Mucosa of descending colon (tissue), 3 donors: ENCODE measurements around the gene EFNA5. TPM values are rescaled to one million over a fixed set of nuclear protein-coding genes. Genes with fewer than 3 reads are reported as not detected.
"Not testable (repeated sequence)": the region's sequence is repeated elsewhere in the genome, so short reads cannot be mapped to it uniquely, and the experiment has no call there.

ENCODE experiments used
- ATAC-seq: fragments of 200-7000 bp; cut with Tn5 transposase; one replicate; pipeline ENCODE4 v1.9.1; 2020; ENCODE audit warnings: mild to moderate bottlenecking, moderate library complexity
- DNase-seq, 3 donors: peaks; one replicate each; pipeline ENCODE4 v3.0.0-alpha.2; 2020
- H3K36me3 ChIP-seq: fragments of 200-600 bp; one replicate; pipeline ENCODE4 v1.8.0; 2021; ENCODE audit warnings: low read depth, mild to moderate bottlenecking
- H3K4me1 ChIP-seq: fragments of 200-600 bp; one replicate; pipeline ENCODE4 v1.8.0; 2021; ENCODE audit warnings: low read depth, mild to moderate bottlenecking
- H3K4me3 ChIP-seq: fragments of 200-600 bp; one replicate; pipeline ENCODE4 v1.8.0; 2021; ENCODE audit warnings: mild to moderate bottlenecking
- H3K9me3 ChIP-seq: fragments of 200-600 bp; one replicate; pipeline ENCODE4 v1.8.0; 2021; ENCODE audit warnings: mild to moderate bottlenecking
- intact Hi-C, 2 donors: fragments of 100-400 bp; cut with DNase I in 1 of 2; cut with micrococcal nuclease in 1 of 2; formaldehyde crosslinking; loops; one replicate each; pipeline versions ENCODE4 v1.11.0 to v1.11.1; 2022; cut with DNase I, micrococcal nuclease
- total RNA-seq, 3 donors: library from RNA; stranded (reverse); fragmentation: NEBNext Ultra II Directional in 2 of 3; extraction: Animal tissue kit (Norgen Biotek cat#: 25700) in 2 of 3; gene quantifications; one replicate each; pipeline versions ENCODE4 v1.2.1 to v1.2.4, GENCODE V29; 2021 to 2023
- TF ChIP-seq, protein P1 (sequence below): fragments of 200-600 bp; IDR thresholded peaks from one replicate; pipeline ENCODE4 v1.8.0; 2022; ENCODE audit warnings: antibody characterized with exemption, mild to moderate bottlenecking
- donor health status: DM: no; HTN: no; CAD: no; lungs with moderate emphysema.
- donor health status: DM: no; HTN: no; CAD: no.
- donor health status: DM: no; HTN: yes; CAD: no.

Gene EFNA5
- total RNA-seq, 3 donors from 2014 or later: 12.7 to 14.4 (median 14.3) TPM

DNA sequence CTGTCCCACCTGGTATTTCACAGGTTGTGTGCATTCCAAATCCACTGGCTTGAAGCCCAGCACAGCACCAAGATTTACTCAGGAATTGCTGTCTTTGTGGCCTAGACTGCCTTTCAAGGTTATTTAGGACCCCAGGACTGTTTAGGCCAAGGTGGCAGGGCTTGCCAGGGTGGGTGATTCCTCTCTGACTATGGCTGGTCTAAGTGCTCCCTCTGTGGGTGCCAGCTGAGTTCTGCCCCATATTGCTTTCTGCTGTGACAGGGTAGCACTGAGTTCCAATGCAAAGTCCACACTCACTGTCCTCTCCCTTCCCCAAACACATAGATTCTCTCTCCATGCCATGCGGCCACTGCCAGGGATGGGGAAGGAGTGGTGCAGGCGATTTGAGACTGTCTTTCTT, 318.2 kb downstream of the EFNA5 start:
- intact Hi-C loops: no loop called here
- Histone ChIP-seq H3K4me1 (no peaks in the 10 kb centered on the region), H3K9me3 (no peaks in the 10 kb centered on the region), H3K36me3 (no peaks in the 10 kb centered on the region), H3K4me3 (no peak overlapping the region)
- ATAC-seq (no peak), DNase-seq (no peak)
- TF ChIP-seq, protein P1, sequence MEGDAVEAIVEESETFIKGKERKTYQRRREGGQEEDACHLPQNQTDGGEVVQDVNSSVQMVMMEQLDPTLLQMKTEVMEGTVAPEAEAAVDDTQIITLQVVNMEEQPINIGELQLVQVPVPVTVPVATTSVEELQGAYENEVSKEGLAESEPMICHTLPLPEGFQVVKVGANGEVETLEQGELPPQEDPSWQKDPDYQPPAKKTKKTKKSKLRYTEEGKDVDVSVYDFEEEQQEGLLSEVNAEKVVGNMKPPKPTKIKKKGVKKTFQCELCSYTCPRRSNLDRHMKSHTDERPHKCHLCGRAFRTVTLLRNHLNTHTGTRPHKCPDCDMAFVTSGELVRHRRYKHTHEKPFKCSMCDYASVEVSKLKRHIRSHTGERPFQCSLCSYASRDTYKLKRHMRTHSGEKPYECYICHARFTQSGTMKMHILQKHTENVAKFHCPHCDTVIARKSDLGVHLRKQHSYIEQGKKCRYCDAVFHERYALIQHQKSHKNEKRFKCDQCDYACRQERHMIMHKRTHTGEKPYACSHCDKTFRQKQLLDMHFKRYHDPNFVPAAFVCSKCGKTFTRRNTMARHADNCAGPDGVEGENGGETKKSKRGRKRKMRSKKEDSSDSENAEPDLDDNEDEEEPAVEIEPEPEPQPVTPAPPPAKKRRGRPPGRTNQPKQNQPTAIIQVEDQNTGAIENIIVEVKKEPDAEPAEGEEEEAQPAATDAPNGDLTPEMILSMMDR: no peak

DNA sequence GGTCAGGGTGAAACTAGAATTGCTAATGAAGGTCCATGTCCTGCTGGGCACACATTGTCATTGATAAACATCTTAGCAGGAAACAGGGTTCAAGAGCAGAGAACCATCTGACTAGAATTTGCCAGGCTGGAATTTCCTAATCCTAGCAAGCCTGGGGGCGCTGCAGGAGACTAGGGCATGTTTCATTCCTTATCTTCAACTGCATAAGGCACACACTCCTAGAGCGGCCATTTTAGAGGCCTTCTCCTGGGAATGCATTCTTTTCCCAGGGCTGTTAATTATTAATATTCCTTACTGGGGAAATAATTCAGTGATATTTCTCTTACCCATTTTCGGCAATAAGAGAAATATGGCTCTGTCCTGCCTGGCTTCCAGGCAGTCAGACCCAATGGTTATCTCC, 324.2 kb downstream of the EFNA5 start:
- ATAC-seq, H3K4me1 ChIP-seq, intact Hi-C loops, H3K4me3 ChIP-seq, DNase-seq, H3K9me3 ChIP-seq, H3K36me3 ChIP-seq: not testable (repeated sequence)

DNA sequence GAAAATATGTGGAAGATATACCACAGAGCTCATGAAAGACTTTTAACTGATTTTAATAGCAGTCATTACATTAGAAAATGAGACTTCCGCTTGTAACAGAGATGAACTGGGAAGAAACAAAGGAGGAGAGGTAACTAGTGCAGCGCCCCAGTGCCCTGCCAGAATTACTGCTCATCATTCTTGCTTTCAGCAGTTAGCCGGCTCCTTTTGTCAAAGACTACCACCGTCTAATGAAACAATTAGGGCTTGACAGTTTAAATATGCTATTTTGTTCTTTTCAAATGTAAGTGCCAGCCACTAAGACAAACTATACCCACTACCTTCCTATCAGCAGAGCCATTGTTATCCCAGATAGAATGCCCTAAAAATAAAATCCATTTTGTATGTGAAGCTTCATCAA, 328.4 kb downstream of the EFNA5 start:
- H3K4me3 ChIP-seq: no peak overlapping the region
- peaks cover 7% of the 10 kb centered on the region for H3K9me3 ChIP-seq
- DNase-seq (no peak), ATAC-seq (no peak)
- no peaks in the 10 kb centered on the region for H3K36me3 ChIP-seq
- no peaks in the 10 kb centered on the region for H3K4me1 ChIP-seq
- TF ChIP-seq, protein P1: no peak
- intact Hi-C loops: no loop called here

DNA sequence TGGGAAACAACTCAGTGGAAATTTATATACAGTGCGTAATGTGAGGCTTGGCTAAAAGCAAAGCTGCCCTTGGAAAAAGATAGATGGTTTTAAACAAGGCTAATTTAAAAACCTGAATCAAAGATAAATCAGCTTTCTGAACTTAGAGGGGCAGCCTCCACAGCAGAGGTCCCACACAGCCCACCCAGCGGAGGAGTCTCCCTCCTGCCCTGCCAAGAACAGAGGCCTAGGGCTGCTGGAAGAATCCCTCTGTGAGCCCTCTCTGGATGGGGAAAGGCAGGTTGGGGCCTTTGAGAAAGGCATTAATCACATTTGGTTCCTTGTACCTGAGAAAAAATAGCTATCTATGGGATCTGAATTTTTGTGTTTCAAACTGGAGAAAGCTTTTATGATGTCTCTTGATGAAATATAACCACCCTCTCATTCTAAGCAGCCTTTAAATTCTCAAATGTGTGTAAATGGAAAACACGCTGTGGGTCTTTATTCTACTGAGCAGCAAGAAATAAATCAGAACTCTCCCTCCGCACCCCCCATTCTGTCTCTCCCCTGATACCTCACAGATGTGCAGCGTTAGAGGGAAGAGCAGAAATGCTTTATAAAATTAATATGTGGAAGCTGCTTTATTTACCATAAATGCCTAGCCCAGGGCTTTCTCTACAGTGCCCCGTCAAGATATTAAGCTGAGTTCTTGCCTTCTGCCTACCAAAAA, 329.2 kb downstream of the EFNA5 start:
- TF ChIP-seq, protein P1: no peak
- peaks cover 3% of the 10 kb centered on the region for H3K9me3 ChIP-seq
- no peak overlapping the region for H3K4me3 ChIP-seq
- H3K36me3 ChIP-seq: no peaks in the 10 kb centered on the region
- ATAC-seq (no peak), DNase-seq (no peak)
- intact Hi-C loops: no loop called here
- H3K4me1 ChIP-seq: no peaks in the 10 kb centered on the region

DNA sequence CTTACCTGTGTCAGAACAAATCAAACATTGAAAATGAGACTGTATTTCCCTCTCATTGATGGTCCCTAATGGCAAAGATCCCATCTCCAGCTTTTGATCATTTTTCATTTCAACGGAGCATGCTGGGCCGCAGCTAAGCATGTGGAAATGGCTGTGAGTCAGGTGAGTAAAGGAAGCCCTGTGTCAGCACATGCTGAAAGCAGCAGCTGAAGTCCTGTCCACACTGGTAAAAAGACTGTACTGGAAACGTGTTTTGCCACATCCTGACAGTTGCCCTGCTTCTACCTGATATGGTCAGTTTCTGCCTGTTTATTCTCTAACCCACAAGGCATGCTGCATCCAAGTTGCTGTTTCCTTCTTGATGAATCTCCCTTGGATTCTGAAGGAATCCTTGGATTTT, 330.1 kb downstream of the EFNA5 start:
- no peak for DNase-seq
- Histone ChIP-seq H3K36me3 (no peaks in the 10 kb centered on the region), H3K4me1 (no peaks in the 10 kb centered on the region), H3K4me3 (no peak overlapping the region), H3K9me3 (no peaks in the 10 kb centered on the region)
- TF ChIP-seq, protein P1: no peak
- no peak for ATAC-seq
- intact Hi-C loops: no loop called here

DNA sequence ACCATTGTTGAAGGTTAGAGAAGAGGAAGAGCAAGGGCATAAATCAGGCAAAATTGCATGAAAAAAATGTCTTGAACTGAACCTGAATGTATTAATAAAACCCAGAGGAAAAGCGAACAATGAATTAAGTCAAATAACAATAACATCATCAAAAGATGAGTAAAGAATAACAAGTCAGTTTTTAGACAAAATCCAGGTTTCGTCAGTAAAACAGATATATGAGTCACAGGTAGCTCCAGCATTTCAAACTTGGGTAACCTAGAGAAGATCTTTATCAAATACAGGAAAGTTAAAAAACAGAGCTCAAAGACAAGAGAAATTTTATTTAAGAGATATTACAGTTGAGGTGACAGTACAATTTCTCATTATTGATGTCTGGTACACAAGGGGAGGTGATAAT, 332.4 kb downstream of the EFNA5 start:
- Histone ChIP-seq H3K36me3 (no peaks in the 10 kb centered on the region), H3K4me1 (no peaks in the 10 kb centered on the region), H3K9me3 (no peaks in the 10 kb centered on the region), H3K4me3 (no peak overlapping the region)
- no peak for ATAC-seq
- no peak for DNase-seq
- TF ChIP-seq, protein P1: no peak
- intact Hi-C loops: no loop called here
